ENCODE data around the gene ICAM1. TPM values are rescaled to one million over a fixed set of nuclear protein-coding genes. Genes with fewer than 3 reads are reported as not detected.

The ICAM1 gene
- total RNA-seq, 1 donor from 2014 or later = not detected

DNA sequence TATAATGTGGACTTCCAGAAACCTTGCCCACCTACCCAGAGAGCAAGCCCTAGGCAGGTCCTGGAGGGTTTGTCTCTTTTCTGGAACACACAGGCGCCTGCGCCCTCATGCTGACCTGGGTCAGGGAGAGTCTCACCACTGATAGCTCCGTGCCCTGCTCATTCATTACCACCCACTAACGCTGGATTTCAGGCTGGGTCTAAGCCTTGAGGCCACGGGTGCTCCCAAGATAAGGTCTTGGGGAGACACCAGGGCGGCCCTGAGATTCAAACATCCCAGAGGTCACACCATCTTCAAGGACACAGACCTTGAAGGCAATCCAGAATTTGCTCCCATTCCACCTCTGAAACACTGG lies 44.9 kb upstream of the ICAM1 start:
- H3K27me3 Mint-ChIP-seq (ENCODE audit: unreplicated experiment) = peaks cover 8% of the 10 kb centered on the region
- H3K36me3 Mint-ChIP-seq (ENCODE audit: unreplicated experiment) = peaks cover 5% of the 10 kb centered on the region
- DNase-seq = no peak
- H3K9me3 Mint-ChIP-seq (ENCODE audit: unreplicated experiment) = peaks cover 4% of the 10 kb centered on the region
- H3K4me3 Mint-ChIP-seq (ENCODE audit: unreplicated experiment) = no peak overlapping the region
- TF ChIP-seq, protein P1, sequence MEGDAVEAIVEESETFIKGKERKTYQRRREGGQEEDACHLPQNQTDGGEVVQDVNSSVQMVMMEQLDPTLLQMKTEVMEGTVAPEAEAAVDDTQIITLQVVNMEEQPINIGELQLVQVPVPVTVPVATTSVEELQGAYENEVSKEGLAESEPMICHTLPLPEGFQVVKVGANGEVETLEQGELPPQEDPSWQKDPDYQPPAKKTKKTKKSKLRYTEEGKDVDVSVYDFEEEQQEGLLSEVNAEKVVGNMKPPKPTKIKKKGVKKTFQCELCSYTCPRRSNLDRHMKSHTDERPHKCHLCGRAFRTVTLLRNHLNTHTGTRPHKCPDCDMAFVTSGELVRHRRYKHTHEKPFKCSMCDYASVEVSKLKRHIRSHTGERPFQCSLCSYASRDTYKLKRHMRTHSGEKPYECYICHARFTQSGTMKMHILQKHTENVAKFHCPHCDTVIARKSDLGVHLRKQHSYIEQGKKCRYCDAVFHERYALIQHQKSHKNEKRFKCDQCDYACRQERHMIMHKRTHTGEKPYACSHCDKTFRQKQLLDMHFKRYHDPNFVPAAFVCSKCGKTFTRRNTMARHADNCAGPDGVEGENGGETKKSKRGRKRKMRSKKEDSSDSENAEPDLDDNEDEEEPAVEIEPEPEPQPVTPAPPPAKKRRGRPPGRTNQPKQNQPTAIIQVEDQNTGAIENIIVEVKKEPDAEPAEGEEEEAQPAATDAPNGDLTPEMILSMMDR (IDR thresholded peaks at IDR 0.05; ENCODE audit: partially characterized antibody, unreplicated experiment) = no peak
- H3K4me1 Mint-ChIP-seq (ENCODE audit: low read depth, unreplicated experiment) = peaks cover 4% of the 10 kb centered on the region
- no peak overlapping the region for H3K27ac Mint-ChIP-seq (ENCODE audit: unreplicated experiment)

DNA sequence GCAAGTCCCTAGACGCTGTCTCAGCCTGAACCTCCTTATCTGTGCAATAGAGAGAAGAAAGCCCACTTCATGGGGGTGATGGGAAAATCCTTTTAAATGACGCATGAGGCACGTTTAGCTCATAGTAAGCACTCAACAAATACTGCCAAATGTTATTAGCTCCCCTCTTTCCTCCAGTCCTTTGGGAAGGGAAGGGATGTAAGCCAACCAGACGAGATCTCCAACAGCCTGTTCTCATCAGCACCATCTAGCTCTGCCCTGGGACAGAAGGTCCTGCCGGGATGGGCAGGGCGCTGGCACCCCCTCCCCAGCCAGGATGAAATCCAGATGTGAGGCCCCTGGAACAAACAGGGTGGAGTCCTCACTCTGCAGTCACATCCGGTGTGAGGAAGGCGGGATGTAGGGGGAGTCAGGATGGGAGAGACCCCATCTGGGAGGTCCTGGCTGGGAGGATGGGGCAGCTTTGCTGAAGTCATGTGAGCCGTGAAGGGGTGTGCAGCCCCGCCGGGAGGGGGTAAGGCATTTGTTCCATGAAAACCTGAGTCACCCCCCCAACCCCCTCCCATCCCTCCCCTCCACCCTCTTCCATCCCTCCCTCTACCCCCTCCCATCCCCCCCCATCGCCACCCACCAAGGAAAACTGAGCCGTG lies 44.4 kb upstream of the ICAM1 start:
- Mint-ChIP-seq H3K4me3 (ENCODE audit: unreplicated experiment) (no peak overlapping the region), H3K9me3 (ENCODE audit: unreplicated experiment) (peaks cover 4% of the 10 kb centered on the region), H3K27ac (ENCODE audit: unreplicated experiment) (no peak overlapping the region), H3K27me3 (ENCODE audit: unreplicated experiment) (peaks cover 8% of the 10 kb centered on the region), H3K36me3 (ENCODE audit: unreplicated experiment) (peaks cover 5% of the 10 kb centered on the region), H3K4me1 (ENCODE audit: low read depth, unreplicated experiment) (peaks cover 4% of the 10 kb centered on the region)
- TF ChIP-seq, protein P1 (IDR thresholded peaks at IDR 0.05; ENCODE audit: partially characterized antibody, unreplicated experiment) = no peak
- DNase-seq = peak; percentile 22

DNA sequence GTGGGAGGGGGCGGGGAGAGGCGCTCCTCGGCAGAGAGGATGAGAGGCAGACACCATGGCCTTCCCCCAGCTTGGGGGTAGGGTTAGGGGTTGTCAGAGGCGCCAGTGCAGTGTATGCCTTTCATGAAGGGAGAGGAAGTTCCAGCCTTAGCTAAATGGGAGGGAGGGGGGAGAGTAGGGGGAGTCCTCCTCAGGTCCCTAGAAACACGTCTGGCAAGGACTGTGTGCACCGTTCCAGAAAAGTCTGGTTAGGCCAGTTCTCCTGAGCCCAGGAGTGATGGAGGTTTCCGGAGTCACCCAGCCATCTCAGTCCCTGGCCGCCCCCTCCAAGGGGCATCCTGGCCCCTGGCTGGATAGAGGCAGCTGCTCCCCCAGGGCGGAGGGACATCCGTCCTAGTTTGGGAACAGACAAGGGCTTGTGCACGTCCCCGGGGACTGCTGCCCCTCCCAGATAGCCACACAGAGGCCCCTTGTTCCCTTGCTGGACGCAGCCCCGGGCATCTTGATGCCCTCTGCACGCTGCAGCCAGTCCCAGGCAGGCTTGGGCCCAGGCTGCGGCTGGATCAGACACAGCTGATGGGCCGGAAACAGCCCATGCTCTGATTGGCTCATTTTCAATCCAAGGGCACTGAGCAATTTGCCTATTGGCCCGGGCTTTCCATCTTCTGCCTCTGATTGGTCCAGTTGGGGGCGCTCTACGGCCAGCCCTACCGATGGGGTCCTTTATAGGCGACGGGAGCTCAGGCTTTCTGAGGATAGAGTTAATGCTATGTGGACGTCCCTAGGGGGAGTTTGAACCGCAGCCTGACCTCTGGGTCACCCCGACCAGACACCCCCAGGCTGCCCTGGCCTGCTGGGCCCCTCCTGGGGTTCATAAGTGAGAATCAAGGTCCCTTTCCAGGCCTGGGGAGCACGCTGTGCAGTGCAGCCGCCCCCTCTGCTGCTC lies 43.6 kb upstream of the ICAM1 start:
- Mint-ChIP-seq H3K36me3 (ENCODE audit: unreplicated experiment) (peaks cover 5% of the 10 kb centered on the region), H3K4me3 (ENCODE audit: unreplicated experiment) (no peak overlapping the region), H3K27me3 (ENCODE audit: unreplicated experiment) (peaks cover 10% of the 10 kb centered on the region)

DNA sequence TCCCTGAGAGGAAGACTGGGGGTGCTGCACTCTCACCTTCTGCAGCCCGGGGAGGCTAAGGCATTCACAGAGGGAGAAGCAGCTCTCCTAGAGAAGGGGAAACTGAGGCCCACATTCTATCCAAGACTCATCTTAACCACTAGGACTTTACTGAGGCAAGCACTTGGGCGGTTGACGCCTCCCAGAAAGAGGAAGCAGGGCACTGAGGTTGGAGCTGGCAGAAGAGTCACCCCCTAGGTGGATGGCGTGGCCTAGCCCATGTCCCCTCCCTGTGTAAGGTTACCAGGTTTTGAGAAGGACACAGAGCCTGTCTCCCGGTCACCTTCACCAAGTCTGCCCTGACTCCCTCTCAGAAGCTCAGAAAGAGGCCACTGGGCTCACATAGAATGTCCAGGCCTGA lies 42.5 kb upstream of the ICAM1 start:
- Mint-ChIP-seq H3K36me3 (ENCODE audit: unreplicated experiment) (peaks cover 5% of the 10 kb centered on the region), H3K4me3 (ENCODE audit: unreplicated experiment) (no peak overlapping the region), H3K9me3 (ENCODE audit: unreplicated experiment) (peaks cover 4% of the 10 kb centered on the region), H3K4me1 (ENCODE audit: low read depth, unreplicated experiment) (peaks cover 4% of the 10 kb centered on the region), H3K27ac (ENCODE audit: unreplicated experiment) (no peak overlapping the region), H3K27me3 (ENCODE audit: unreplicated experiment) (peaks cover 8% of the 10 kb centered on the region)
- TF ChIP-seq, protein P1 (IDR thresholded peaks at IDR 0.05; ENCODE audit: partially characterized antibody, unreplicated experiment) = no peak
- no peak for DNase-seq

More for the DNA sequence above, 43.6 kb upstream of the ICAM1 start:
- H3K4me1 Mint-ChIP-seq (ENCODE audit: low read depth, unreplicated experiment) = peaks cover 4% of the 10 kb centered on the region
- no peak for DNase-seq
- TF ChIP-seq, protein P1 (IDR thresholded peaks at IDR 0.05; ENCODE audit: partially characterized antibody, unreplicated experiment) = no peak
- no peak overlapping the region for H3K27ac Mint-ChIP-seq (ENCODE audit: unreplicated experiment)
- H3K9me3 Mint-ChIP-seq (ENCODE audit: unreplicated experiment) = peaks cover 4% of the 10 kb centered on the region

DNA sequence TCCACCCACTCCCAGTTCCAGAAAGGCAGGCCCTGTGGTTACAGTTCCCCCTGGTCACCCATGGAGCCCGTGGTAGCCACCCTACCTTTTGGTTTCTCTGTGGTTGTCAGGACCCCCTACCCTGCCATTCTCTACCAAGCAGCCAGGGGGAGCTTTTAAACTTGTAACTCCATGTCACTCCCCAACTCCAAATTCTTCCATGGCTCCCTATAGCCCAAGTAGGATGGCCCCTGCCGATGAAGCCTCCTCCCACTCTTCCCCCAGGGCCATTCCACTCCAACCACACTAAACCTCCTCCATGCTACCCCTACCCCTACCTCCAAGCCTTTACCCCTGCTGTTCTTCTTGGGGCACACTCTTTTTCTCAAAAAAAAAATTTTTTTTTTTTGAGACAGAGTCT lies 42.0 kb upstream of the ICAM1 start:
- peaks cover 8% of the 10 kb centered on the region for H3K27me3 Mint-ChIP-seq (ENCODE audit: unreplicated experiment)
- H3K4me1 Mint-ChIP-seq (ENCODE audit: low read depth, unreplicated experiment) = peaks cover 4% of the 10 kb centered on the region
- no peak overlapping the region for H3K4me3 Mint-ChIP-seq (ENCODE audit: unreplicated experiment)
- DNase-seq = peak; percentile 34
- H3K9me3 Mint-ChIP-seq (ENCODE audit: unreplicated experiment) = peaks cover 4% of the 10 kb centered on the region
- TF ChIP-seq, protein P1 (IDR thresholded peaks at IDR 0.05; ENCODE audit: partially characterized antibody, unreplicated experiment) = peak; percentile 57
- no peak overlapping the region for H3K27ac Mint-ChIP-seq (ENCODE audit: unreplicated experiment)
- peaks cover 4% of the 10 kb centered on the region for H3K36me3 Mint-ChIP-seq (ENCODE audit: unreplicated experiment)
